Fibroblast of pulmonary artery (primary cell): ENCODE data around the gene CCND1.

Experiments
- DNase-seq: peaks from one replicate; pipeline ENCODE4 v3.0.0-alpha.2; 2010; ENCODE audit warnings: low read depth
- H3K4me3 ChIP-seq: replicated peaks from 2 replicates; pipeline ENCODE4 v1.5.1; 2011; ENCODE audit warnings: low read depth, mild to moderate bottlenecking, control low read depth, low read length, moderate library complexity
- TF ChIP-seq, protein P1 (sequence below): IDR thresholded peaks from 2 replicates; pipeline ENCODE4 v1.5.1; 2011; ENCODE audit warnings: mild to moderate bottlenecking, control low read depth, low read length, inconsistent platforms; ENCODE audit errors: missing control alignments

Gene CCND1

GRCh38 chr11:69657911-69658625 lies 17.1 kb downstream of the CCND1 start:
- TF ChIP-seq, protein P1, sequence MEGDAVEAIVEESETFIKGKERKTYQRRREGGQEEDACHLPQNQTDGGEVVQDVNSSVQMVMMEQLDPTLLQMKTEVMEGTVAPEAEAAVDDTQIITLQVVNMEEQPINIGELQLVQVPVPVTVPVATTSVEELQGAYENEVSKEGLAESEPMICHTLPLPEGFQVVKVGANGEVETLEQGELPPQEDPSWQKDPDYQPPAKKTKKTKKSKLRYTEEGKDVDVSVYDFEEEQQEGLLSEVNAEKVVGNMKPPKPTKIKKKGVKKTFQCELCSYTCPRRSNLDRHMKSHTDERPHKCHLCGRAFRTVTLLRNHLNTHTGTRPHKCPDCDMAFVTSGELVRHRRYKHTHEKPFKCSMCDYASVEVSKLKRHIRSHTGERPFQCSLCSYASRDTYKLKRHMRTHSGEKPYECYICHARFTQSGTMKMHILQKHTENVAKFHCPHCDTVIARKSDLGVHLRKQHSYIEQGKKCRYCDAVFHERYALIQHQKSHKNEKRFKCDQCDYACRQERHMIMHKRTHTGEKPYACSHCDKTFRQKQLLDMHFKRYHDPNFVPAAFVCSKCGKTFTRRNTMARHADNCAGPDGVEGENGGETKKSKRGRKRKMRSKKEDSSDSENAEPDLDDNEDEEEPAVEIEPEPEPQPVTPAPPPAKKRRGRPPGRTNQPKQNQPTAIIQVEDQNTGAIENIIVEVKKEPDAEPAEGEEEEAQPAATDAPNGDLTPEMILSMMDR = no peak
- no peak overlapping the region for H3K4me3 ChIP-seq
- DNase-seq = peak; percentile 37

DNA sequence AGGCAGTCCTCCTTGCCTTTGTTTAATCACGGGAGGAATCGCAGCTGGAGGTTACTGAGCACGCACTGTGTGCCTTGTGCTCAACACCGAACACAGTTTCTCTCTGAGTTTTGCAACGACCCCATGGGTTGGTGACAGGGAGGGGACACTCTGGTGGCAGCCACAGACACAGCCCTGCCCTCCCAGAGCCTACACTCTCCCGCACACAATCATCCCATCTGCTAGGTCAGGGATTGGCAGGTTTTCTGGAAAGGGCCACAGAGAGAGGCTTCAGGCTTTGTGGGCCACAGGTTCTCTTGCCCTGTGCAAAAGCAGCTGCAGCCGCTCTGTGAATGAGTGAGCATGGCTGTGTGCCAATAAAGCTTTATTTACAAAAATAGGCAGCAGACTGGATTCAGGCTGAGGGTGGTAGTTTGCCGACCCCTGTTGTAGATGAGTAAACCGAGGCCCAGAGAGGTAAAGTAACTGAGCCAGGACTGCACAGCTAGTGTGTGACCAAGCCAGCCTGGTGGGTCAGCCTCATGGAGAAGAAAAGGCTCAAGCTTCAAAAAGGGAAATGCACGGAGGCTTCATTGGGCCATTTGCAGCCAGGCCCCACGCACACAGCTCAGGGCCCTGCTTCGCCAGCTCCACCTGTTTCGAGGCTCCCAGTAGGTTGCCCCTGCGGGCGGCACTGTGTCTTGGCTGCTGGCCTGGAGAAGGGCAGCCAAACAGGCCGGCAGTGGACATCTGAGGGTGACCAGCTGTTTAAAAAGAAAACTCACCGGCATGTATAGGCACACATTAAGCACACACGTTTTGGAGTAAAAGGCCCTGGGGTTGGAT lies 17.9 kb downstream of the CCND1 start:
- no peak overlapping the region for H3K4me3 ChIP-seq
- TF ChIP-seq, protein P1 = no peak
- no peak for DNase-seq

DNA sequence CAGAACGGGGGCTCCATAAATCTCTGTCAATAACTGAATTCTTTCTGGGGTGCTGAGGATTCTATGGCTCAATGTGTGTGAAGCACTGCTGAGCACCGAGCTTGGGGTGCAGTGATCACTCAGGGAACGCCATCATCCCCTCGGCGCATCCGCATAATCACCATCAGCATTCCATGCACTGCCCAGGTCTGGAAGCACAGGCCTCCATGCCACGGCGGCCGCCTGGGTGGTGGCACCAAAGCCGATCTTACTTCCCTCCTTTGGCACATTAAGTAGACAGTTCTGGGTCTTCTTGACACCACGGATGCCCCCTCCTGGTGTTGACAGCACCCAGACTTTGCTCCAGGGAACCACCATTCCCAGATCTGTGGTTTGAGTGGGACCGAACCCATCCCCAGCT lies 18.6 kb downstream of the CCND1 start:
- H3K4me3 ChIP-seq = no peak overlapping the region
- TF ChIP-seq, protein P1 = no peak
- DNase-seq = no peak

DNA sequence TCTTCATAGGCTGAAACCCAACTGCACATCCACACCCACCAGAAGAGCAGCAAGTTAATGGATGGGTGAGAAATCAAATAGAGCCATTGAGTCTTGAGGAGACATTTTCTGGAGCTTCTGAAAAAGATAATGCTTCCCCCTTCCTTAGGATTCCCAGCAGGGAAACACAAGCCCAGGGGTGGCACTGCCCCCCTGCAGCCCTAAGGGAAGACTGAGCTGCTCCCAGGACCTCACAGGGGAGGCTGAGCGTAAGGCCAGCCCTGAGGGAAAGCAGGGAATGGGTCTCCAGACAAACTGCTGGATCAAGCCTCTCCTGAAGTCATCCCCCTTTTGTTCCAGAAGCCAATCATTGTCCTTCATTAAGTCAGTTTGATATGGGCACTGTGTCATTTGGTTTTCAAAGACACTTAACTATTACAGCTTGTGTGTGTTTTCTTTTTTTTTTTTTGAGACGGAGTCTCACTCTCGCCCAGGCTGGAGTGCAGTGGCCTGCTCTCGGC lies 19.1 kb downstream of the CCND1 start:
- H3K4me3 ChIP-seq = no peak overlapping the region
- TF ChIP-seq, protein P1 = no peak
- no peak for DNase-seq

- H3K4me3 ChIP-seq = no peak overlapping the region
- DNase-seq = no peak
- TF ChIP-seq, protein P1 = no peak
These were observed 20.4 kb downstream of the CCND1 start for GRCh38 chr11:69661413-69661715.

DNA sequence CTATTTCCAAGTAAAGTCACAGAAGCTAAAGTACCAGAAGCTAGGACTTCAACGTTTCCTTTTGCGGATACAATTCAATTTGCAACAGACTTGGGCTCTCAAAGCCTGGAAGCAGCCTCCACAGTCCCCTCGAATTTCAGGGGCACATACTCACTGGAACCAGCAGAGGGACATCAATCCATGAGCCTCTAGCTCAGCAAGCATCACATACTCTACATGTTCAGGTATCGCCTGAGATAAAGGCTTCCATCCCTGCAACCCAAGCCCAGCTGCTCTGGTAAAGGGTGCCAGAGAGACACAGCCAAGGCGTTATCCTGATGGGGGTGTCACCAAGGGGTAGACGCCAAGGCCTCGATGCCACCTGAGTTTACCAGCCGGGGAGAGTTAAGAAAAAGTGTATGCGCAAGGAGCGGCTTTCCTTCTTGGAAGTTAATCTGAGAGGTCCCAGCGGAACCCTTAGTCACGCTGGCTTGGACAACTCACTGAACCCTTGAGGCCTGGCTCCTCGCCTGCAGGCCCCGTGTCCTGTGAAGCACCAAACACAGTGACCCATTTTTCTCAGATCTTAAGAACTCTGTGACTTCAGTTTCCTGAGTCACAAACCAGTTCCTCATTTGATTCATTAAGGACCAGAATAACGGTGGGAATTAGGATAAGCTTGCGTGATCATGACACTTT lies 21.2 kb downstream of the CCND1 start:
- TF ChIP-seq, protein P1 = peak; percentile 26
- no peak for DNase-seq
- H3K4me3 ChIP-seq = no peak overlapping the region
